ENCODE data around the gene SHISA6. TPM values are rescaled to one million over a fixed set of nuclear protein-coding genes. Genes with fewer than 3 reads are reported as not detected.

SHISA6 gene
- polyA plus RNA-seq, 1 of the 3 experiments (the other 2 are of a cell fraction): not detected

- H2AFZ ChIP-seq (ENCODE audit: low read depth): no peak overlapping the region
- H3K9ac ChIP-seq: no peak overlapping the region
- H3K9me3 ChIP-seq: no peaks in the 10 kb centered on the region
- POLR2A ChIA-PET: no interaction called here
- no peaks in the 10 kb centered on the region for H3K9me2 ChIP-seq
- no peak overlapping the region; a peak in 1 of 4 replicates for H3K27ac ChIP-seq (ENCODE audit: low read depth in 2 of 2, low read length in 1 of 2)
- DNase-seq: peak; percentile 46
- peaks cover 0 to 5% of the 10 kb centered on the region in 2 experiments; a peak in 2 of 4 replicates for H3K4me1 ChIP-seq (ENCODE audit: control insufficient read depth in 1 of 2, insufficient read depth in 2 of 2, low read depth in 1 of 2, low read length in 1 of 2)
- no peaks in the 10 kb centered on the region for H3K27me3 ChIP-seq (ENCODE audit: insufficient read depth)
- TF ChIP-seq REST (IDR thresholded peaks at IDR 0.05; ENCODE audit: low read depth, low read length) (no peak), TCF12 (IDR thresholded peaks at IDR 0.05) (no peak), PBX3 (IDR thresholded peaks at IDR 0.05) (no peak), ZBTB33 (IDR thresholded peaks at IDR 0.05; ENCODE audit: borderline replicate concordance, low read depth) (no peak), RAD21 (IDR thresholded peaks at IDR 0.05; ENCODE audit: low read length) (no peak), NRF1 (IDR thresholded peaks at IDR 0.05; ENCODE audit: low read depth, low read length) (no peak), MAX (IDR thresholded peaks at IDR 0.05; ENCODE audit: low read depth) (no peak), IRF3 (IDR thresholded peaks at IDR 0.05; ENCODE audit: low read depth, low read length) (no peak), USF2 (IDR thresholded peaks at IDR 0.05; ENCODE audit: borderline replicate concordance, low read depth, low read length) (no peak), FOSL2 (IDR thresholded peaks at IDR 0.05; ENCODE audit: borderline replicate concordance, low read depth) (no peak), NFIC (IDR thresholded peaks at IDR 0.05; ENCODE audit: borderline replicate concordance) (no peak)
- no peaks in the 10 kb centered on the region for H3F3A ChIP-seq (replicated peaks; ENCODE audit: insufficient read depth)
- CTCF ChIA-PET: no interaction called here
- H3K4me3 ChIP-seq (ENCODE audit: low read depth in 2 of 2, low read length in 1 of 2): no peak overlapping the region
- no peaks in the 10 kb centered on the region for H4K20me1 ChIP-seq (ENCODE audit: insufficient read depth)
- H3K36me3 ChIP-seq (replicated peaks in 1 of 2; ENCODE audit: control insufficient read depth in 1 of 2, insufficient read depth in 2 of 2, low read length in 1 of 2): no peaks in the 10 kb centered on the region
- no peaks in the 10 kb centered on the region for H3K79me2 ChIP-seq (ENCODE audit: insufficient read depth)
- 14% methylated on average over 9 of the region's 9 CpGs for WGBS (ENCODE audit: low lambda C conversion rate)
- no peak overlapping the region for H3K4me2 ChIP-seq
Observed at GRCh38 chr17:11503308-11504035, 262.5 kb downstream of the SHISA6 start.

All from SK-N-SH (cell line).